Astrocyte (in vitro differentiated cells and primary cell): Measurements from ENCODE around the gene AP5Z1. TPM values are rescaled to one million over a fixed set of nuclear protein-coding genes. Genes with fewer than 3 reads are reported as not detected.

Experiments
- DNase-seq: peaks from one replicate; pipeline ENCODE4 v3.0.0-alpha.2; 2010; ENCODE audit warnings: low read depth
- FAIRE-seq: peaks from 2 replicates; lab custom pipeline; 2011; peaks lifted over from hg19 to GRCh38; lab: Jason Lieb, UNC
- H2AFZ ChIP-seq: 2 replicates; pipeline ENCODE4 v1.6.0; 2012; ENCODE audit warnings: low read depth, low read length, inconsistent platforms
- H3K27ac ChIP-seq: 2 replicates; pipeline ENCODE4 v1.5.1; 2011; ENCODE audit warnings: low read depth, low read length, inconsistent platforms
- H3K27me3 ChIP-seq: 2 replicates; pipeline ENCODE4 v1.6.0; 2011; ENCODE audit warnings: low read length, inconsistent platforms; ENCODE audit not compliant: insufficient read depth
- H3K36me3 ChIP-seq: 2 replicates; pipeline ENCODE4 v1.5.1; 2011; ENCODE audit warnings: low read length, inconsistent platforms; ENCODE audit not compliant: insufficient read depth
- H3K4me1 ChIP-seq: 2 replicates; pipeline ENCODE4 v1.5.1; 2011; ENCODE audit warnings: low read length, inconsistent platforms; ENCODE audit not compliant: insufficient read depth
- H3K4me2 ChIP-seq: 2 replicates; pipeline ENCODE4 v1.6.0; 2012; ENCODE audit warnings: low read length, inconsistent platforms
- H3K4me3 ChIP-seq: 2 replicates; pipeline ENCODE4 v1.5.1; 2011; ENCODE audit warnings: low read depth, mild to moderate bottlenecking, low read length, inconsistent platforms; ENCODE audit not compliant: insufficient read depth
- H3K79me2 ChIP-seq: 2 replicates; pipeline ENCODE4 v1.6.0; 2012; ENCODE audit warnings: mild to moderate bottlenecking, low read length, inconsistent platforms; ENCODE audit not compliant: insufficient read depth
- H3K9ac ChIP-seq: 2 replicates; pipeline ENCODE4 v1.6.0; 2012; ENCODE audit warnings: mild to moderate bottlenecking, low read length, inconsistent platforms
- H3K9me3 ChIP-seq: 2 replicates; pipeline ENCODE4 v1.5.1; 2012; ENCODE audit warnings: low read depth, mild to moderate bottlenecking, low read length, inconsistent platforms; ENCODE audit not compliant: insufficient read depth
- H4K20me1 ChIP-seq: 2 replicates; pipeline ENCODE4 v1.6.0; 2012; ENCODE audit warnings: low read length, inconsistent platforms; ENCODE audit not compliant: insufficient read depth
- H3K27ac Mint-ChIP-seq: one replicate; pipeline ENCODE4 v1.8.0; 2021; ENCODE audit warnings: mild to moderate bottlenecking, mixed read lengths; ENCODE audit not compliant: unreplicated experiment
- H3K27me3 Mint-ChIP-seq: one replicate; pipeline ENCODE4 v1.8.0; 2021; ENCODE audit warnings: low read depth, mixed read lengths; ENCODE audit not compliant: unreplicated experiment
- H3K36me3 Mint-ChIP-seq: one replicate; pipeline ENCODE4 v1.8.0; 2021; ENCODE audit warnings: low read depth, mixed read lengths; ENCODE audit not compliant: unreplicated experiment
- H3K4me1 Mint-ChIP-seq: one replicate; pipeline ENCODE4 v1.8.0; 2021; ENCODE audit warnings: low read depth, mixed read lengths; ENCODE audit not compliant: unreplicated experiment
- H3K4me3 Mint-ChIP-seq: one replicate; pipeline ENCODE4 v1.8.0; 2021; ENCODE audit warnings: mild to moderate bottlenecking, moderate library complexity, mixed read lengths; ENCODE audit not compliant: unreplicated experiment
- H3K9me3 Mint-ChIP-seq: one replicate; pipeline ENCODE4 v1.8.0; 2021; ENCODE audit warnings: mild to moderate bottlenecking, mixed read lengths; ENCODE audit not compliant: unreplicated experiment
- CTCF ChIP-seq: IDR thresholded peaks from 2 replicates; pipeline ENCODE4 v1.5.1; 2011; ENCODE audit warnings: low read depth, mild to moderate bottlenecking, inconsistent platforms, low read length, moderate library complexity; ENCODE audit not compliant: insufficient read depth
- EZH2 ChIP-seq: IDR thresholded peaks from 2 replicates; pipeline ENCODE4 v1.6.1; 2012; ENCODE audit warnings: mild to moderate bottlenecking, low read length, inconsistent platforms; ENCODE audit not compliant: insufficient read depth
- total RNA-seq: library from RNA; stranded (reverse); gene quantifications from 2 replicates; pipeline ENCODE4 v1.2.1, GENCODE V29; 2021

AP5Z1 gene
- total RNA-seq, 1 donor from 2014 or later, result 75.6 TPM

GRCh38 chr7:4762121-4763055 lies 13.0 kb upstream of the AP5Z1 start:
- H4K20me1 ChIP-seq, result peaks cover 43% of the 10 kb centered on the region
- FAIRE-seq, result no peak
- no peak overlapping the region for H3K4me3 ChIP-seq
- Mint-ChIP-seq H3K4me3 (no peak overlapping the region), H3K4me1 (no peaks in the 10 kb centered on the region), H3K9me3 (no peaks in the 10 kb centered on the region), H3K27ac (no peak overlapping the region), H3K36me3 (peaks cover 20% of the 10 kb centered on the region), H3K27me3 (no peaks in the 10 kb centered on the region)
- H3K4me1 ChIP-seq, result no peaks in the 10 kb centered on the region
- H3K9me3 ChIP-seq, result no peaks in the 10 kb centered on the region
- no peaks in the 10 kb centered on the region for H3K27me3 ChIP-seq
- no peak overlapping the region for H3K9ac ChIP-seq
- H3K36me3 ChIP-seq, result peaks cover 19% of the 10 kb centered on the region
- no peak overlapping the region for H3K4me2 ChIP-seq
- H3K79me2 ChIP-seq, result peaks cover 9% of the 10 kb centered on the region
- no peak overlapping the region for H2AFZ ChIP-seq
- TF ChIP-seq CTCF (no peak), EZH2 (no peak)
- DNase-seq, result no peak
- H3K27ac ChIP-seq, result no peak overlapping the region

GRCh38 chr7:4763091-4763793 lies 12.2 kb upstream of the AP5Z1 start:
- no peak for DNase-seq

More at GRCh38 chr7:4763091-4763793, 12.2 kb upstream of the AP5Z1 start:
- H3K9ac ChIP-seq, result no peak overlapping the region
- peaks cover 9% of the 10 kb centered on the region for H3K79me2 ChIP-seq
- H3K27me3 Mint-ChIP-seq, result no peaks in the 10 kb centered on the region
- H3K9me3 Mint-ChIP-seq, result no peaks in the 10 kb centered on the region
- H3K4me1 ChIP-seq, result no peaks in the 10 kb centered on the region
- no peaks in the 10 kb centered on the region for H3K27me3 ChIP-seq
- H3K9me3 ChIP-seq, result no peaks in the 10 kb centered on the region
- no peak for FAIRE-seq
- peaks cover 44% of the 10 kb centered on the region for H4K20me1 ChIP-seq
- peaks cover 16% of the 10 kb centered on the region for H3K36me3 Mint-ChIP-seq
- TF ChIP-seq EZH2 (no peak), CTCF (no peak)
- no peak overlapping the region for H3K4me3 Mint-ChIP-seq
- H3K27ac Mint-ChIP-seq, result peak overlapping the region; percentile 34
- H3K4me1 Mint-ChIP-seq, result no peaks in the 10 kb centered on the region
- no peak overlapping the region for H2AFZ ChIP-seq
- no peak overlapping the region for H3K4me3 ChIP-seq
- no peak overlapping the region for H3K4me2 ChIP-seq
- no peak overlapping the region for H3K27ac ChIP-seq
- H3K36me3 ChIP-seq, result peaks cover 21% of the 10 kb centered on the region
